Measurements from ENCODE around the gene LHFPL3.

LHFPL3 gene

GRCh38 chr7:104926601-104927041, 598.2 kb downstream of the LHFPL3 start:
- ChIA-PET CTCF (interaction anchor here (0.8 to 12.5 kb wide), 6 partner anchors 10 to 128 kb away, joined by 3 to 95 read pairs (median 5); no protein-coding TSS in a partner anchor), POLR2A (interaction anchor here (0.5 to 0.6 kb wide), 2 partner anchors 17 to 53 kb away, joined by 3 read pairs; no protein-coding TSS in a partner anchor)
- Histone ChIP-seq H3K9me3 (ENCODE audit: control extremely low read depth in 1 of 5, control insufficient read depth in 4 of 5, insufficient read depth in 2 of 5, low read depth in 1 of 5, low read length in 4 of 5) (no peaks in the 10 kb centered on the region), H3K27me3 (replicated peaks in 2 of 5; ENCODE audit: control insufficient read depth in 4 of 5, insufficient read depth in 5 of 5, low read length in 4 of 5) (no peaks in the 10 kb centered on the region), H3K4me1 (ENCODE audit: control extremely low read depth in 1 of 4, control insufficient read depth in 4 of 4, insufficient read depth in 4 of 4, low read length in 3 of 4) (peaks cover 0 to 4% (median 1%) of the 10 kb centered on the region in 4 experiments), H3K27ac (ENCODE audit: insufficient read depth in 1 of 2, low read depth in 1 of 2, low read length in 2 of 2, poor library complexity in 1 of 2, severe bottlenecking in 2 of 2) (no peak overlapping the region), H3K36me3 (ENCODE audit: control insufficient read depth in 4 of 4, insufficient read depth in 4 of 4, low read length in 3 of 4) (no peaks in the 10 kb centered on the region), H3K4me3 (ENCODE audit: control insufficient read depth in 1 of 7, extremely low read depth in 1 of 7, insufficient read depth in 4 of 7, low read depth in 2 of 7, low read length in 6 of 7) (no peak overlapping the region)
- 97% methylated on average over 4 of the region's 5 CpGs for WGBS (ENCODE audit: insufficient coverage)
- no peak for DNase-seq

- H3K4me3 ChIP-seq (ENCODE audit: control insufficient read depth in 1 of 7, extremely low read depth in 1 of 7, insufficient read depth in 4 of 7, low read depth in 2 of 7, low read length in 6 of 7), result no peak overlapping the region
- H3K27me3 ChIP-seq (replicated peaks in 2 of 5; ENCODE audit: control insufficient read depth in 4 of 5, insufficient read depth in 5 of 5, low read length in 4 of 5), result no peaks in the 10 kb centered on the region
- POLR2A ChIA-PET, result interaction anchor here (0.5 to 0.7 kb wide), 2 partner anchors 52 to 189 kb away, joined by 3 read pairs; no protein-coding TSS in a partner anchor
- H3K4me1 ChIP-seq (ENCODE audit: control extremely low read depth in 1 of 4, control insufficient read depth in 4 of 4, insufficient read depth in 4 of 4, low read length in 3 of 4), result peaks cover 0 to 4% (median 1%) of the 10 kb centered on the region in 4 experiments
- CTCF ChIA-PET, result interaction anchor here (0.8 to 12.5 kb wide), 6 partner anchors 10 to 127 kb away, joined by 3 to 95 read pairs (median 4); no protein-coding TSS in a partner anchor
- H3K36me3 ChIP-seq (ENCODE audit: control insufficient read depth in 4 of 4, insufficient read depth in 4 of 4, low read length in 3 of 4), result no peaks in the 10 kb centered on the region
- no peaks in the 10 kb centered on the region for H3K9me3 ChIP-seq (ENCODE audit: control extremely low read depth in 1 of 5, control insufficient read depth in 4 of 5, insufficient read depth in 2 of 5, low read depth in 1 of 5, low read length in 4 of 5)
- WGBS (ENCODE audit: insufficient coverage), result 100% methylated on average over 1 of the region's 7 CpGs
- no peak for DNase-seq
- no peak overlapping the region for H3K27ac ChIP-seq (ENCODE audit: insufficient read depth in 1 of 2, low read depth in 1 of 2, low read length in 2 of 2, poor library complexity in 1 of 2, severe bottlenecking in 2 of 2)
These were observed 598.7 kb downstream of the LHFPL3 start for GRCh38 chr7:104927055-104927454.

- H3K4me1 ChIP-seq (ENCODE audit: control extremely low read depth in 1 of 4, control insufficient read depth in 4 of 4, insufficient read depth in 4 of 4, low read length in 3 of 4), result no peaks in the 10 kb centered on the region
- H3K27ac ChIP-seq (ENCODE audit: insufficient read depth in 1 of 2, low read depth in 1 of 2, low read length in 2 of 2, poor library complexity in 1 of 2, severe bottlenecking in 2 of 2), result no peak overlapping the region
- no peaks in the 10 kb centered on the region for H3K27me3 ChIP-seq (replicated peaks in 2 of 5; ENCODE audit: control insufficient read depth in 4 of 5, insufficient read depth in 5 of 5, low read length in 4 of 5)
- H3K4me3 ChIP-seq (ENCODE audit: control insufficient read depth in 1 of 7, extremely low read depth in 1 of 7, insufficient read depth in 4 of 7, low read depth in 2 of 7, low read length in 6 of 7), result no peak overlapping the region
- no peaks in the 10 kb centered on the region for H3K36me3 ChIP-seq (ENCODE audit: control insufficient read depth in 4 of 4, insufficient read depth in 4 of 4, low read length in 3 of 4)
- WGBS (ENCODE audit: insufficient coverage), result 100% methylated on average over 2 of the region's 6 CpGs
- DNase-seq, result no peak
- ChIA-PET CTCF (interaction anchor here (0.8 to 12.5 kb wide), 5 partner anchors 11 to 54 kb away, joined by 3 to 95 read pairs (median 5); no protein-coding TSS in a partner anchor), POLR2A (interaction anchor here (0.6 kb wide), 1 partner anchor 37 kb away, joined by 8 read pairs; no protein-coding TSS in a partner anchor)
- no peaks in the 10 kb centered on the region for H3K9me3 ChIP-seq (ENCODE audit: control extremely low read depth in 1 of 5, control insufficient read depth in 4 of 5, insufficient read depth in 2 of 5, low read depth in 1 of 5, low read length in 4 of 5)
These were observed 600.5 kb downstream of the LHFPL3 start for GRCh38 chr7:104928721-104929400.

GRCh38 chr7:104929921-104930320, 601.5 kb downstream of the LHFPL3 start:
- no peaks in the 10 kb centered on the region for H3K27me3 ChIP-seq (replicated peaks in 2 of 5; ENCODE audit: control insufficient read depth in 4 of 5, insufficient read depth in 5 of 5, low read length in 4 of 5)
- H3K27ac ChIP-seq (ENCODE audit: insufficient read depth in 1 of 2, low read depth in 1 of 2, low read length in 2 of 2, poor library complexity in 1 of 2, severe bottlenecking in 2 of 2), result no peak overlapping the region
- ChIA-PET POLR2A (no interaction called here), CTCF (interaction anchor here (1.2 to 12.5 kb wide), 5 partner anchors 11 to 53 kb away, joined by 3 to 95 read pairs (median 5); no protein-coding TSS in a partner anchor)
- no peak for DNase-seq
- no peak overlapping the region for H3K4me3 ChIP-seq (ENCODE audit: control insufficient read depth in 1 of 7, extremely low read depth in 1 of 7, insufficient read depth in 4 of 7, low read depth in 2 of 7, low read length in 6 of 7)
- H3K9me3 ChIP-seq (ENCODE audit: control extremely low read depth in 1 of 5, control insufficient read depth in 4 of 5, insufficient read depth in 2 of 5, low read depth in 1 of 5, low read length in 4 of 5), result no peaks in the 10 kb centered on the region
- H3K4me1 ChIP-seq (ENCODE audit: control extremely low read depth in 1 of 4, control insufficient read depth in 4 of 4, insufficient read depth in 4 of 4, low read length in 3 of 4), result no peaks in the 10 kb centered on the region
- no peaks in the 10 kb centered on the region for H3K36me3 ChIP-seq (ENCODE audit: control insufficient read depth in 4 of 4, insufficient read depth in 4 of 4, low read length in 3 of 4)
- WGBS (ENCODE audit: insufficient coverage), result 91% methylated on average over 1 of the region's 1 CpG

GRCh38 chr7:104931181-104931781, 602.9 kb downstream of the LHFPL3 start:
- no peaks in the 10 kb centered on the region for H3K27me3 ChIP-seq (replicated peaks in 2 of 5; ENCODE audit: control insufficient read depth in 4 of 5, insufficient read depth in 5 of 5, low read length in 4 of 5)
- H3K4me3 ChIP-seq (ENCODE audit: control insufficient read depth in 1 of 7, extremely low read depth in 1 of 7, insufficient read depth in 4 of 7, low read depth in 2 of 7, low read length in 6 of 7), result no peak overlapping the region
- ChIA-PET CTCF (interaction anchor here (0.9 to 12.5 kb wide), 7 partner anchors 8 to 287 kb away, joined by 3 to 95 read pairs (median 3); no protein-coding TSS in a partner anchor), POLR2A (no interaction called here)
- H3K36me3 ChIP-seq (ENCODE audit: control insufficient read depth in 4 of 4, insufficient read depth in 4 of 4, low read length in 3 of 4), result no peaks in the 10 kb centered on the region
- H3K9me3 ChIP-seq (ENCODE audit: control extremely low read depth in 1 of 5, control insufficient read depth in 4 of 5, insufficient read depth in 2 of 5, low read depth in 1 of 5, low read length in 4 of 5), result no peaks in the 10 kb centered on the region
- DNase-seq, result no peak
- H3K4me1 ChIP-seq (ENCODE audit: control extremely low read depth in 1 of 4, control insufficient read depth in 4 of 4, insufficient read depth in 4 of 4, low read length in 3 of 4), result no peaks in the 10 kb centered on the region
- H3K27ac ChIP-seq (ENCODE audit: insufficient read depth in 1 of 2, low read depth in 1 of 2, low read length in 2 of 2, poor library complexity in 1 of 2, severe bottlenecking in 2 of 2), result no peak overlapping the region
- WGBS (ENCODE audit: insufficient coverage), result 100% methylated on average over 3 of the region's 5 CpGs

DNA sequence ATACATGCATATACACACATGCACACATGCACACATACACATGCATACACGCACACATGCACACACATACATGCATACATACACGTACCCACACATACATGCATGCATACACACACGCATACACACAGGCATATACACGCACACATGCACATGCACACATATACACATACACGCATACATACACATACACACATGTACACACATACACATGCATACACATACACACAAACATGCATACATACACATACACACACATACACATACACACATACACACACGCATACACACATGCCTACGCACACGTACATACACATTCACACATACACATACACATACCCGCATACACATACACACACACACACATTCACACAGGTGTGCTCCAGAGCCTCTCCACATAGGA, 604.6 kb downstream of the LHFPL3 start:
- ChIA-PET POLR2A (no interaction called here), CTCF (interaction anchor here (1.3 kb wide), 1 partner anchor 49 kb away, joined by 3 read pairs; no protein-coding TSS in a partner anchor)
- H3K27ac ChIP-seq (ENCODE audit: insufficient read depth in 1 of 2, low read depth in 1 of 2, low read length in 2 of 2, poor library complexity in 1 of 2, severe bottlenecking in 2 of 2), result no peak overlapping the region
- no peaks in the 10 kb centered on the region for H3K9me3 ChIP-seq (ENCODE audit: control extremely low read depth in 1 of 5, control insufficient read depth in 4 of 5, insufficient read depth in 2 of 5, low read depth in 1 of 5, low read length in 4 of 5)
- no peaks in the 10 kb centered on the region for H3K36me3 ChIP-seq (ENCODE audit: control insufficient read depth in 4 of 4, insufficient read depth in 4 of 4, low read length in 3 of 4)
- H3K27me3 ChIP-seq (replicated peaks in 2 of 5; ENCODE audit: control insufficient read depth in 4 of 5, insufficient read depth in 5 of 5, low read length in 4 of 5), result no peaks in the 10 kb centered on the region
- DNase-seq, result no peak
- H3K4me1 ChIP-seq (ENCODE audit: control extremely low read depth in 1 of 4, control insufficient read depth in 4 of 4, insufficient read depth in 4 of 4, low read length in 3 of 4), result no peaks in the 10 kb centered on the region
- no peak overlapping the region for H3K4me3 ChIP-seq (ENCODE audit: control insufficient read depth in 1 of 7, extremely low read depth in 1 of 7, insufficient read depth in 4 of 7, low read depth in 2 of 7, low read length in 6 of 7)
- WGBS (ENCODE audit: insufficient coverage), result 98% methylated on average over 7 of the region's 9 CpGs

DNA sequence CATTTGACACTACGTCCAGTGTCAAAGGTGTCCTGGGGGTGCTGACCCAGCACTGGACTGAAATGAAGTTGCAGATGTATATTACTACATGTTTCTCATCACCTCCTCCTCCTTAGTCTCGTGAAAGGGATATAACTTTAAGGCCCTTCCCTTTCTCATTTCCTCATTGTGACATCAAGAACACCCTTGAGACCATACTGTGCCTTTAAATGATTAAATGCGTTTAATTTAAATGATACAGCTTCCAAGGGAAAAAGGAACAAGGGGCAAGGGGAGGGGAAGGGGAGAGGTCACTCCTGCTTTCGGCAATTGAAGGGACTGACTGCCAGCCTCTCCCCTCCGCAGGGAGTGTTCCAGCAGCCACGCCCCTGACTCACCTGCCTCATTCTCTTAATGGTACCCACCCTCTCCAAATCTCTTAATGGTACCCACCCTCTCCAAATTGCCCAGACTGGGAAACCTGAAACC, 605.2 kb downstream of the LHFPL3 start:
- Histone ChIP-seq H3K9me3 (ENCODE audit: control extremely low read depth in 1 of 5, control insufficient read depth in 4 of 5, insufficient read depth in 2 of 5, low read depth in 1 of 5, low read length in 4 of 5) (no peaks in the 10 kb centered on the region), H3K27ac (ENCODE audit: insufficient read depth in 1 of 2, low read depth in 1 of 2, low read length in 2 of 2, poor library complexity in 1 of 2, severe bottlenecking in 2 of 2) (no peak overlapping the region), H3K36me3 (ENCODE audit: control insufficient read depth in 4 of 4, insufficient read depth in 4 of 4, low read length in 3 of 4) (no peaks in the 10 kb centered on the region), H3K27me3 (replicated peaks in 2 of 5; ENCODE audit: control insufficient read depth in 4 of 5, insufficient read depth in 5 of 5, low read length in 4 of 5) (no peaks in the 10 kb centered on the region), H3K4me3 (ENCODE audit: control insufficient read depth in 1 of 7, extremely low read depth in 1 of 7, insufficient read depth in 4 of 7, low read depth in 2 of 7, low read length in 6 of 7) (no peak overlapping the region), H3K4me1 (ENCODE audit: control extremely low read depth in 1 of 4, control insufficient read depth in 4 of 4, insufficient read depth in 4 of 4, low read length in 3 of 4) (no peaks in the 10 kb centered on the region)
- DNase-seq, result no peak
- ChIA-PET CTCF (interaction anchor here (1.3 to 1.7 kb wide), 2 partner anchors 8 to 48 kb away, joined by 3 to 4 read pairs; no protein-coding TSS in a partner anchor), POLR2A (no interaction called here)
- WGBS (ENCODE audit: insufficient coverage), result 78% methylated on average over 2 of the region's 6 CpGs

All from common myeloid progenitor, CD34-positive (primary cell).